GM12872 (cell line): ENCODE measurements around the gene HSF5.

Experiments
- CTCF ChIP-seq: IDR thresholded peaks from 3 replicates; pipeline ENCODE4 v1.5.1; 2011; ENCODE audit warnings: low read depth, mild to moderate bottlenecking, low read length, moderate library complexity; ENCODE audit not compliant: insufficient read depth

The HSF5 gene

GRCh38 chr17:58411408-58411894 is 76.8 kb downstream of the HSF5 start:
- no peak for TF ChIP-seq CTCF

- TF ChIP-seq CTCF: no peak
Observed at GRCh38 chr17:58410714-58411407, 77.3 kb downstream of the HSF5 start.

- TF ChIP-seq CTCF: no peak
Observed at GRCh38 chr17:58409432-58409831, 78.8 kb downstream of the HSF5 start.

- TF ChIP-seq CTCF: no peak
Observed at GRCh38 chr17:58403311-58403710, 84.9 kb downstream of the HSF5 start.

- no peak for TF ChIP-seq CTCF
Observed at GRCh38 chr17:58402679-58403078, 85.5 kb downstream of the HSF5 start.

GRCh38 chr17:58402047-58402446 is 86.2 kb downstream of the HSF5 start:
- no peak for TF ChIP-seq CTCF

- TF ChIP-seq CTCF: no peak
Observed at GRCh38 chr17:58401287-58401686, 86.9 kb downstream of the HSF5 start.
